Kidney (tissue), 14 donors: Measurements from ENCODE around the gene PFDN5. TPM values are rescaled to one million over a fixed set of nuclear protein-coding genes. Genes with fewer than 3 reads are reported as not detected.

Experiments
- DNase-seq, 5 donors: peaks; one replicate each; pipeline ENCODE4 v3.0.0-alpha.2; 2013 to 2020
- FAIRE-seq: peaks from 2 replicates; lab custom pipeline; 2012; peaks lifted over from hg19 to GRCh38; lab: Jason Lieb, UNC
- H3K27ac ChIP-seq, 2 donors: one replicate each; pipeline ENCODE4 v1.7.0; 2013; ENCODE audit warnings: low read depth in 2 of 2, low read length in 2 of 2, inconsistent platforms in 1 of 2
- H3K27me3 ChIP-seq: one replicate; pipeline ENCODE4 v1.7.1; 2013; ENCODE audit warnings: low read length, inconsistent platforms; ENCODE audit not compliant: control insufficient read depth, insufficient read depth
- H3K36me3 ChIP-seq, 3 donors: one replicate each; pipeline versions ENCODE4 v1.7.0 to v1.7.1; 2013; ENCODE audit warnings: low read length in 3 of 3, control low read depth in 1 of 3, inconsistent platforms in 1 of 3; ENCODE audit not compliant: insufficient read depth in 3 of 3, control insufficient read depth in 2 of 3
- H3K4me1 ChIP-seq, 3 donors: one replicate each; pipeline versions ENCODE4 v1.7.0 to v1.7.1; 2013; ENCODE audit warnings: low read length in 3 of 3, inconsistent platforms in 1 of 3, low read depth in 1 of 3; ENCODE audit not compliant: control insufficient read depth in 2 of 3, insufficient read depth in 2 of 3
- H3K4me3 ChIP-seq, 3 donors: one replicate each; pipeline versions ENCODE4 v1.7.0 to v1.8.1; 2013; ENCODE audit warnings: low read length in 3 of 3, control low read depth in 1 of 3, inconsistent platforms in 1 of 3
- H3K9ac ChIP-seq, 3 donors: one replicate each; pipeline versions ENCODE4 v1.7.0 to v1.7.1; 2013; ENCODE audit warnings: low read length in 3 of 3, control low read depth in 1 of 3, inconsistent platforms in 1 of 3
- H3K9me3 ChIP-seq, 3 donors: one replicate each; pipeline versions ENCODE4 v1.7.0 to v1.7.1; 2013; ENCODE audit warnings: low read length in 3 of 3, control low read depth in 1 of 3, inconsistent platforms in 1 of 3; ENCODE audit not compliant: control insufficient read depth in 2 of 3, insufficient read depth in 1 of 3
- intact Hi-C: fragments of 100-400 bp; cut with DNase I; formaldehyde crosslinking; loops from one replicate; pipeline ENCODE4 v1.11.1; 2022
- polyA plus RNA-seq: library from polyadenylated mRNA; stranded (reverse); fragments of 350-450 nt; fragmentation: Illumina TruSeq; extraction: RNeasy Lipid Tissue Mini Kit (QIAGEN cat#74804); gene quantifications from one replicate; pipeline ENCODE4 v1.2.3, GENCODE V29; 2014; ENCODE audit warnings: low read depth, low replicate concordance; ENCODE audit not compliant: insufficient read depth
- total RNA-seq: library from RNA; stranded (reverse); fragmentation: NEBNext Ultra II Directional; extraction: Animal tissue kit (Norgen Biotek cat#: 25700); gene quantifications from one replicate; pipeline ENCODE4 v1.2.1, GENCODE V29; 2021
- TF ChIP-seq, protein P1 (sequence below): IDR thresholded peaks from 3 replicates; pipeline ENCODE4 v1.5.1; 2012; ENCODE audit warnings: mild to moderate bottlenecking, moderate library complexity, borderline replicate concordance; ENCODE audit not compliant: insufficient read depth; ENCODE audit errors: extremely low read depth
- donor health status: control.
- donor health status: control.
- donor health status: control.
- donor health status: control.
- donor health status: control.
- donor health status: DM: yes; HTN: yes; CAD: no.
- donor health status: Normal renal cell carcinoma (clear cell type).

PFDN5 gene
- total and polyA plus RNA-seq, 2 donors from 2014 or later, result 439 to 1,405 TPM

DNA sequence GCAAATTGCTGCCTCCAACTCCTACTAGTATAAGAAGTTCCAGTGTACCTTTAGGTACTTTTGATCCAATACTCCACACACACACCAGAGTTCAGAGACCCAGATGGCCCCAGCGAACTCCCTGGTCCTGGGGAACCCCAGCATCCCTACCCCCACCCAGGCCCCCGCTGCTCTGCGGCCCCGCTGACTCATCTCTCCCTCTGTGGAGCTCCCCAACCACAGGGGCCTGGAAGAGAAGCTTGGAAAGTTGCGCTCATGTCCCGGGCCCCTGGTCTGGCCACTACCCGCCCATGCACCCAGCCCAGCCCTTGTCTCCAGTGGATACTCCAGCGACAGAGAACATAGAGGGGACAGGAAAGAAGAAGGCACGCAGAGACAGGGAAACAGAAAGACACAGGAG is 45.1 kb downstream of the PFDN5 start:
- Histone ChIP-seq H3K36me3 (no peaks in the 10 kb centered on the region), H3K9ac (no peak overlapping the region), H3K4me3 (no peak overlapping the region), H3K4me1 (peaks cover 0 to 7% (median 0%) of the 10 kb centered on the region in 3 donors), H3K27me3 (peaks cover 2% of the 10 kb centered on the region), H3K27ac (no peak overlapping the region), H3K9me3 (no peaks in the 10 kb centered on the region)
- TF ChIP-seq, protein P1, sequence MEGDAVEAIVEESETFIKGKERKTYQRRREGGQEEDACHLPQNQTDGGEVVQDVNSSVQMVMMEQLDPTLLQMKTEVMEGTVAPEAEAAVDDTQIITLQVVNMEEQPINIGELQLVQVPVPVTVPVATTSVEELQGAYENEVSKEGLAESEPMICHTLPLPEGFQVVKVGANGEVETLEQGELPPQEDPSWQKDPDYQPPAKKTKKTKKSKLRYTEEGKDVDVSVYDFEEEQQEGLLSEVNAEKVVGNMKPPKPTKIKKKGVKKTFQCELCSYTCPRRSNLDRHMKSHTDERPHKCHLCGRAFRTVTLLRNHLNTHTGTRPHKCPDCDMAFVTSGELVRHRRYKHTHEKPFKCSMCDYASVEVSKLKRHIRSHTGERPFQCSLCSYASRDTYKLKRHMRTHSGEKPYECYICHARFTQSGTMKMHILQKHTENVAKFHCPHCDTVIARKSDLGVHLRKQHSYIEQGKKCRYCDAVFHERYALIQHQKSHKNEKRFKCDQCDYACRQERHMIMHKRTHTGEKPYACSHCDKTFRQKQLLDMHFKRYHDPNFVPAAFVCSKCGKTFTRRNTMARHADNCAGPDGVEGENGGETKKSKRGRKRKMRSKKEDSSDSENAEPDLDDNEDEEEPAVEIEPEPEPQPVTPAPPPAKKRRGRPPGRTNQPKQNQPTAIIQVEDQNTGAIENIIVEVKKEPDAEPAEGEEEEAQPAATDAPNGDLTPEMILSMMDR, result no peak
- intact Hi-C loops, result no loop called here
- FAIRE-seq, result no peak
- DNase-seq, result no peak

DNA sequence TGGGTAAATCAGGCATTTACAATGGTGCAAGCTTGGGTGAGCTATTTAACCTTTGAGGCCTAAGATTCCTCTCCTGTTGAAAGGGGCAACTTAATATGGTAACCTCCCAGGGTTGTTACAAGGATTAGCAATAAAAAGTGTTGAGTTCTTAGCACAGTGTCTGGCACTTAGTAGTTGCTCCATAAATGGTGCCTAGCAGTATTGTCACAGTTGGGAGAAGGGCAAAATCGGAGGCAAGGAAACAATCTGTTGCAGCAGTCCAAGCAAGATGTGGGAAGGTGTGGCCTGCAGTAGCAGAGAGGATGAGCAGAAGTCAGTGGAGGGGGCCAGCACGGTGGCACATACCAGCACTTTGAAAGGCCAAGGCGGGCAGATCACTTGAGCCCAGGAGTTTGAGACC is 48.1 kb downstream of the PFDN5 start:
- peaks cover 0 to 12% (median 0%) of the 10 kb centered on the region in 3 donors for H3K4me1 ChIP-seq
- TF ChIP-seq, protein P1, result no peak
- intact Hi-C loops, result no loop called here
- DNase-seq (no peak), FAIRE-seq (no peak)
- no peak overlapping the region for H3K27ac ChIP-seq
- H3K4me3 ChIP-seq, result no peak overlapping the region
- no peak overlapping the region for H3K9ac ChIP-seq
- H3K27me3 ChIP-seq, result no peaks in the 10 kb centered on the region
- H3K9me3 ChIP-seq, result no peaks in the 10 kb centered on the region
- no peaks in the 10 kb centered on the region for H3K36me3 ChIP-seq

DNA sequence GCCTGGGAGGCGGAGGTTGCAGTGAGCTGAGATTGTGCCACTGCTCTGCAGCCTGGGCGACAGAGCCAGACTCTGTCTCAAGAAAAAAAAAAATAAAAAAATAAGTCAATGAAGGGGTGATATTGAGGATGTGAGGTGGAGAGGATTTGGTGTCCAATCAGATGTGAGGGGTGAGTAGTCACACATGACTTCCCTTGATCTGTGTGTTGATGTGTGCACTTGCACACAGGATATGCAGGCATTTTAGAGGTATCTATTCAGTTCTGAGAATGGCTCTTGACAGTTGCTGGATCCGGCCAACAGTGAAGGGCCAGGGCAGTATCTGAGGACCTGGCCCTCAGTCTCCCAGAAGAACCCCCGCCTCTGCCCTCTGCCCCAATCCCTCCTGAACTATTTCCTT is 48.6 kb downstream of the PFDN5 start:
- H3K4me3 ChIP-seq, result no peak overlapping the region
- H3K27ac ChIP-seq, result no peak overlapping the region

More for the DNA sequence above, 48.6 kb downstream of the PFDN5 start:
- TF ChIP-seq, protein P1, result no peak
- Histone ChIP-seq H3K36me3 (no peaks in the 10 kb centered on the region), H3K4me1 (peaks cover 0 to 12% (median 0%) of the 10 kb centered on the region in 3 donors), H3K27me3 (no peaks in the 10 kb centered on the region), H3K9me3 (no peaks in the 10 kb centered on the region), H3K9ac (no peak overlapping the region)
- no peak for DNase-seq
- FAIRE-seq, result no peak
- intact Hi-C loops, result no loop called here
